Sigmoid colon (tissue), 3 donors: ENCODE results near the gene SPRR1A.

Experiments used
- POLR2A ChIP-seq, 2 donors: fragments of 450-650 bp; IDR thresholded peaks; one replicate each; pipeline ENCODE4 v1.6.1; 2016; ENCODE audit warnings: antibody characterized with exemption in 2 of 2, mild to moderate bottlenecking in 2 of 2, moderate library complexity in 2 of 2
- TF ChIP-seq, protein P1 (sequence below), 4 experiments: fragments of 450-650 bp in 3 of 4; fragments of 200-600 bp in 1 of 4; IDR thresholded peaks; one replicate each; pipeline ENCODE4 v1.5.1; 2016 to 2019; ENCODE audit warnings: antibody characterized with exemption in 4 of 4, mild to moderate bottlenecking in 3 of 4, moderate library complexity in 2 of 4

DNA sequence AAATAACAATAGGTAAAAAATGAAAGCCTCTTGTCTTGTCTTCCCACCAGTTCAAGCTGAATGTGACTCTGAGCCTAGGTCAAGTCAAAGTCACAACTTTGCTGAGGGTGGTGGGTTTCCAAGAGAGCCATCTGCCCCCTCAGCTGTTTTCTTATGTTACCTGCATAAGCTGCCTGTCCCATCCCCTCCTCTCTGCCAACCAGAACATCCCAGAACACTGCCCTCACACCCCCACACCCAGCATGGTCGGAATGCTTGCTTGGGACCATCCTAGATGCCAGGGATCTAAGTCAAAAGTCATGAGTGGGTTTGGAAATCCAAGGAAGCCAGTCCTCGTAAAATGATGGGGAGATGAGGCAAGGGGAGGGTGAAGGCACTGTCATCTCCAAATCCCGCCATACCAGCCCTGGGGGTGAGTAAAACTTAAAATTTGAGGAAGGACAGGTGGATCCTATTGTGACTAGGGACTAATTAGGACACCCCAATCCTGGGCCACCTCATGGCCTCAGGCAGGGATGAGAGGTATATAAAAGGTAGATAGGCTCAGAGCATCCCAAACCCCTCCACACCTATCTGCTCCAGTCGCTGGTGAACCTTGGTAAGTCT lies 37.1 kb upstream of the SPRR1A start, which contains the start of gene SPRR5:
- TF ChIP-seq, protein P1, sequence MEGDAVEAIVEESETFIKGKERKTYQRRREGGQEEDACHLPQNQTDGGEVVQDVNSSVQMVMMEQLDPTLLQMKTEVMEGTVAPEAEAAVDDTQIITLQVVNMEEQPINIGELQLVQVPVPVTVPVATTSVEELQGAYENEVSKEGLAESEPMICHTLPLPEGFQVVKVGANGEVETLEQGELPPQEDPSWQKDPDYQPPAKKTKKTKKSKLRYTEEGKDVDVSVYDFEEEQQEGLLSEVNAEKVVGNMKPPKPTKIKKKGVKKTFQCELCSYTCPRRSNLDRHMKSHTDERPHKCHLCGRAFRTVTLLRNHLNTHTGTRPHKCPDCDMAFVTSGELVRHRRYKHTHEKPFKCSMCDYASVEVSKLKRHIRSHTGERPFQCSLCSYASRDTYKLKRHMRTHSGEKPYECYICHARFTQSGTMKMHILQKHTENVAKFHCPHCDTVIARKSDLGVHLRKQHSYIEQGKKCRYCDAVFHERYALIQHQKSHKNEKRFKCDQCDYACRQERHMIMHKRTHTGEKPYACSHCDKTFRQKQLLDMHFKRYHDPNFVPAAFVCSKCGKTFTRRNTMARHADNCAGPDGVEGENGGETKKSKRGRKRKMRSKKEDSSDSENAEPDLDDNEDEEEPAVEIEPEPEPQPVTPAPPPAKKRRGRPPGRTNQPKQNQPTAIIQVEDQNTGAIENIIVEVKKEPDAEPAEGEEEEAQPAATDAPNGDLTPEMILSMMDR (IDR thresholded peaks at IDR 0.05), result no peak
- no peak for TF ChIP-seq POLR2A (IDR thresholded peaks at IDR 0.05)
